Measurements from ENCODE around the gene TNFRSF14.
A peak's percentile ranks its signal among the peaks of the same experiment; 100 is the strongest.

TNFRSF14 gene

DNA sequence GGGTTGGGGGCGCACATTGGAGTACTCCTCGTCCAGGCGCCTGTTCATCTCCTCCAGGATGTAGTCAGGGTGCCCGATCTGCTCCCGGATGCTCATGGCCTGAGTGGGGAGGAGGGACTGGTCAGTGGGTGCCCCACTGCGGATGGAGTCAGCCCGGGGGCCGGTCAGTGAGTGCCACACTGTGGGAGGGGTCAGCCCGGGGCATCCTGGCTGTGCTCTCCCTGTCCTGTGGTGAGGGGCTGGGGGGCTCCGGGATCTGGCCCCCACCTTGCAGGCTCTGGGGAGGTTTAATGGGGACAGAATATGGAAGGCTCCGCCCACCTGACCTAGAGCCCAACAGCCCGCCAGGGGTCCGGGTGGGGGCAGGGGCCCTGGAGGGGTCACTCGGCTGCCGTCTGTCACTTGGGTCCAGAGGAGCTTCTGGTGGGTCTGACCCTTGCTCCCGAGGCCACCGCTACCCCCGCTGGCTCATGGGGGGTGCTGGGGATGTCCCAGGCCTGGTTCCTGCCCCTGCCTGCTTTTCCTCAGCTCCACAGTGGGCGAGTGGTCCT lies 39.2 kb downstream of the TNFRSF14 start:
- intact Hi-C loops (cut with DNase I): no loop called here
- peak in 3 of 10 donors; percentile 58 to 77 (median 66) for DNase-seq

DNA sequence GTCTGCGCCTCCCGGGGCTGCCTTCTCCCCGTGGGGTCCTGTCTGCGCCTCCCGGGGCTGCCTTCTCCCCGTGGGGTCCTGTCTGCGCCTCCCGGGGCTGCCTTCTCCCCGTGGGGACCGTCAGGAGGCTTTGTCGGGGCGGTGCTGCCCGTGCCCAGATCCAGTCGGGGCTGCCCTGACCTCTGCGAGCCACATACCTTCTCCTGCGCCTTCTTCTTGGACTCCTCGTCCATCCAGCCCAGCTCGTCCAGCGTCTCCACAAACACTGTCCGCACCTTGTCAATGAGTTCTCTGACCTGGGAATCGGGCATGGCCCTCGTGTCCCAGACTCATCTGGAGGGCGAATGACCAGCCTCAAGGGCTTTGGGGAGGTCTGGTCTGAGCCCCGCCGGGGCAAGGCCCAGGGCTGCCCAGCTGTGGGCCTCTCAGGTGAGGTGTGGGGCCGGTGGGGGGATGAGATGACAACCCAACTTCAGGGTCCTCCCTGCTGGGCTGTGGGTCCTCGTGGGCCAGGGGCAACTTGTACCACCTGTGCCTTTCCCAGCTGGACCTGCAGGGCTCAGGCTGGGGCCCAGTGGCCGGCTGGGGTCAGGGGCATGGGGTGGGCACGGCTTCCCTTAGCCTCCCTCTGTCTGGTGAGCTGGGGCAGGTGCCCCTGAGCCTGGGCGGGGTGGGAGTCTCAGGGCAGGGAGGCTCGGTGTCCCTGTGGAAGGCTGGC lies 39.8 kb downstream of the TNFRSF14 start:
- intact Hi-C loops (cut with DNase I): no loop called here
- peak in 2 of 10 donors; percentile 69 to 75 for DNase-seq

DNA sequence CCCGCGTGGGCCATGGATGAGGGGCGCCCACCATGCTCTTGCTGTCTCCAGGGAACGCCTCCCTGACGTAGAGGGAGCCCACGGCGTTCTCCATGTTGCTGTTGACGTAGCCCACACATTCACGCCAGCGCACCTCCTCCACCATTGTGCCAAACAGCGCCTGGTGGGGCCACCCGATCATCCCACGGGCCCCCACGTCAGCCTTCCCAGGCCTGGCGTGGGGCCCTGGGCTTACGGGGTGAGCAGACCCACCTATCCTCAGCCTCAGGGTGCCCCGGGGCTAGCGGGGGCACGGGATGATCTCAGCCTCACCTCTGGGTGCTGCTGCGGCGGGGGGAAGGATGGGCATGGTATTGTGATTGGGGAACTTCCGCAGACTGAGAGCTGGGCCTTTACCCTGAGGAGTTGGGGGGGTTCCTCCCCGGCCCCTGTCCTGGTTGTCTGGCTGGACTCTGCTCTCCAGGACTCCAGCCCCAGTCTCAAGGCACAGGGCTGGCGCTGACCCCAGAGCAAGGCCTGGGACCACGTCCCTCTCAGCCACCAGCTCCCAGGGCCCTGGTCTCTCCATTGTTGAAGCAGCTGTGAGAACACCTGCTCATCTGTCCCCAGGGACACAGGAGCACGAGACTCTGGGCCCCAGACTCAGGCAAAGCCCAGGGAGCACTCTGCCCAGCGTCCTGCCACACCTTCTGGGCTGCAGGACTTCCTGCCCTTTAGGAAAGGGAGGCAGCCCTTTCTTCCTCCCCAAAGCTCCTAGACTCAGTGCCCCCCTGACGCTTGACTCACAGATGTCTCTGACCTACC lies 40.6 kb downstream of the TNFRSF14 start:
- intact Hi-C loops (cut with DNase I): no loop called here
- peak in 2 of 10 donors; percentile 64 to 69 for DNase-seq

DNA sequence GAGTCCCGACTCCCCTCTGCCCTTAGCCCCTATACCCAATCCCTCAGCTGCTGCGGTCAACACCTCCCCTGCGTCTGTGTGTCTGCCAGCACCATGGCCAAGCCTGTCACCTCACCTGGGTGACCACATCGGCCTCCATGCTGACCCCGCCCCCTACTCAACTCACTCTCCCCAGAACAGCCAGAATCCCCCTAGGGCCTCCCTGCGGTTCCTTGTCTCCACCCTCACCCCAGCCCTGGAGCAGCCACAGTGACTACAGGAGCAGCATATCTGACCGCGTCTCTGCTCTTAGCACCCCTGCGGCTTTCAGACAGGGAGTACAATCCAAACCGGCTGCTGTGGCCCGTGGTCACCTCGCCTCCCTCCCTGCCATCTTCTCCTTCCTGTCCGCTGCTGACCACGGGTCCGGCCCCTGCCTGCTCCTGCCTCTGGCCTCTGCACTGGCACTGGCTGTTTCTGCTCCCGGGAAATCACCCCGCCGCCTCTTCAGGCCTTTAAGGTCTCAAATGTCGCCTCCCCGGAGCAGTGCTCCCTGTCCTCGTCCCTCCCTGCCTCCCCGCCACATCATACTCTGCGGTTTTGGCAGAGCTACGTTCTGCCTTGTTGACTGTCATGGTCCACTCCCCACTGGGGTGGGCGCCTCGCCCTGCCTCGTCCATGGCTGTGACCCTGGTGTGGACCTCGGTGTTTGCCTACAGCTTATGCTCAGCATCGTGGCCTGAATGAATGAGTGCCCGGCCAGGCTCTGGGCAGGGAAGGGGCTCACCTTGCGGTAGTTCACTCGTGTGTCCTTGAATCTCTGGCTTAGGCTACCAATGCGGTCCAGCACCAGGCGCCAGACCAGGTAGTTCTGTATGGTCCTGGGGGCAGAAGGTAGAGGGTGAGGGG lies 41.5 kb downstream of the TNFRSF14 start:
- peak in 3 of 10 donors; percentile 60 to 66 (median 61) for DNase-seq
- intact Hi-C loops (cut with DNase I): no loop called here

DNA sequence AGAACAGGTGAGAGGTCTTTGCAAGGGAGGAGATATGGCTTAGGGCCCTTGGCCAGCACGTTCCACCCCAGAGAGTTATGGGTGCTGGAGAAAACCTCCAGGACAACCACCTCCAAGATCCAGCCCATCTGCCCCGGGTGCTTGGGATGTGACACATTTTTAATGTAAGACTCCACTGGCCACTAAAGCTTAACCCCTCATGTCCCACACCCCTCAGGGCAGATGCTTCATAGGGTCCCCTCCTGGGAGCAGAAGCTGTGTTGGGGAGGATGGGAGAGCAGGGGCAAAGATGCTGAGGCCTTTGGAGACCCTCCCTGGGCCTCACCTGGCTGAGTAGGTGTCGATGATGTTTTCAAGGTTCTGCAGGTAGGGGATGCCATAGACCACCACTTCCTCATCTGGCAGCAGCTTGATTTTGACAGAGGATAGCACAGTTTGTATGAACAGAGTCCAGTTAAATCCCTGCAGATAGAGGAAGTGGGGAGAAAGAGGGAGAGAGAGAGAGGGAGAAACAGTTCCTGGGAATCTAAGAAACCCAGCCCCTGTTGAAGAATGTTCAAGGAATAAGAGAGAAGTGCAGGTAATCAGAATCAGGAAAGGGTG lies 42.3 kb downstream of the TNFRSF14 start:
- intact Hi-C loops (cut with DNase I): no loop called here
- peak in 2 of 10 donors; percentile 12 to 43 for DNase-seq

DNA sequence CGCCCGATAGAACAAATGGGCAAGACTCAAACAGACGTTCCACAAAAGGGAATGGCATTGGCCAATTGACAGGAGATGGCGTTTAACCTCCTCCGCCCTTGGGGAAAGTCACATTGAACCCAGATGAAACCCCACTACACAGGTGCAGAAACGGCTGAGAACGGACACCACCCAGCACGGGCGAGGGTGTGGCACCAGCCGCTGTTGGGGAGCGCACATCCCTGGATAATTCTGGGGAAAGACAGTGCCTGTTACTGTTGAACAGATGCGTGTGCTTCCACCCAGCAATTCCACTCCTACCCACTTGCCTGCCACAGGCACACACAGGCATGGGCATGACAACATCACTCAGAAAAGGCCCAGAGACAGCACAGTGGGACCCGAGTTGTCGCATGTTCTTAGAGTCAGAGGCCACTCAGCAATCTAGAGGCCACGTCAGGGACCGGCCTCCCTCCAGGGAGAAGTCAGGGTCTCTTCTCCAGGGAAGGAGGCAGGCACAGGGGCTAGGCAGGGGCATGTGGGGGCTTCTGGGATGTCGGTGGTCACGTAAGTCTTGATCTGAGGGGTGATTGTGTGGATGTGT lies 45.6 kb downstream of the TNFRSF14 start:
- intact Hi-C loops (cut with DNase I): no loop called here

DNA sequence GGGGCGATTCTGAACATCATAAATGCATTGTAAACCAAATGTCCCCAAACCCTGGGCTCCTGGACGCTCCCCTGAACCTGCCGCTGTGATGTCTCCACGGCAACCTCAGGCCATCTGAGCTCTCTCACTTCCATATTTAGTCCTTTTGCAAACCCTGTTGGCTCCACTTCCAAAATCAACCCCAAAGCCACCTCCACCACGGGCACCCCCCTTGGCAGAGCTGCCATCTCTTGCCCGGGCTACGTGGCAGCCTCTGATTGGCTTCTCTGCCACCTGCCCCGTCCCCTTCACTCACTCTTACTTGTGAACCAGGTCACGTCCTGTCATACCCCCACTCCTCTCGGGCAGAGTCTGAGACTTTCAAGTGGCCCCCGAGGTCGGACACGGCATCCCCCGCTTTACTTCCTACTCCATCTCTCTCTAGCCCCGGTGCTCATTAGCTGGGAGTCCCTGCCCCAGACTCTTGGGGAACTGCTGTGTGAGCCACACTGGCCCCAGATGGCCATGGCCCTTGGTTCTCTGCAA lies 46.2 kb downstream of the TNFRSF14 start:
- peak in 2 of 10 donors; percentile 39 to 44 for DNase-seq
- intact Hi-C loops (cut with DNase I): no loop called here

More for the DNA sequence above, 45.6 kb downstream of the TNFRSF14 start:
- DNase-seq: peak in 2 of 10 donors; percentile 35 to 54

DNA sequence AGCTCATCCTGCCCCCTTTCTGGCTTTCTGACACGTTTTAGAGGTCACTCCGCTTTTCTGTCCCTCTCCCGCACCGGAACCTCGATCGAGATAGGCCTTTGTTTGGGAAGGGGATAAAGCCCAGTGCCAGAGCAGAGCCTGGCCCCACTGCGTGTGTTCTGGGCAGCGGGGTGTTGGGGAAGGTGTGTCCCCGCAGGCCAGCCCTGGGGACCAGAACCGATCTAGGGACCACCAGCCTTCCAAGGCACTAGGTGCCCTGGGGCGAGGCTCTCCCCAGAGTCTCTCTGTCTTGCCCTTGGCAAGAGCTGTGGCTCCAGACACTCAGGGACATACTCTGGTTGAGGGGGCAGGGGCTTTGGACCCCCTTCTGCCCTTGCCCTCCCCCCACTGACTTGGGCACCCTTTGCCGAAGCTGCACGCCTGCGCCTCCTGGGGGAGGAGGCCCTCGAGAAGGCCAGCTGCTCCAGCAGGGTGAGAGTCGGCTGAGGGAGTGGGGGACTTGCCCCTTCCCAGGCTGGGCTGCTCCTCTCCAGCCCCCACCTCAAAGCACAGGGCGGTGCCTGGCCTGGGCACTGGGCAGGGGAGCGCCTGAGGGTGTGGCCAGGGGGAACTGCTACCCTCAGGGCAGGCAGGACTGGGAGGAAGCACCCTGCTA lies 46.8 kb downstream of the TNFRSF14 start:
- DNase-seq: peak in 3 of 10 donors; percentile 49 to 68 (median 53)
- intact Hi-C loops (cut with DNase I): no loop called here

DNA sequence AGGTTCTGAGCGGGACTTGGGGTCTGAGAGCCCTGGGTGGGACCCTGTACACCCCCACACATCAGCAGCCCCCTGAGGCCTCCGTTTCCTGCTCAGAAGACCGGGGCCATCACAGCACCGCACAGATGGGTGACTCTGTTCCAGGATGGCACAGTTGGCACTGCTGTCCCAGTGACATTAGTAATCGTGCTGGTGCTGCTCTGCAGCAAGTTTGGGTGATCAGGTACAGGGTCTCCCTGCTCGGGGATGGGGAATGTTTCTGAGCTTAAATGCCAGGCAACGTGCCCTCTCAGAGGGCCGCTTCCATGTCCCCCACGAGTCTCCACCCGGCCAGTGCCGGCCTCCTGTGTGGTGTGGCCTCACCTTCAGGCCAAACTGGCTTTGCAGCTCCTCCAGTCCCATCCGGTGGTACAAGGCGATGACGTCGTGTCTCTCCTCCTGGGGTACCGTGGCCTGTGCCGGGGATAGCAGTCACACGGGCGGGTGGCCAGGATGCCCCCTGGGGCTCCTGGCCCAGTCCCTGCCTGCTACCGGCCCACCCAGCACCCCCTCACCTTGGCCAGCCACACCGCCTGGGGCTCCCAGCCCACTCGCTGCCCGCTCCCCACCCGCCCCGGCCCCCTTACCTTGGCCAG lies 47.5 kb downstream of the TNFRSF14 start:
- DNase-seq: peak in 4 of 10 donors; percentile 23 to 73 (median 52)
- intact Hi-C loops (cut with DNase I): no loop called here

DNA sequence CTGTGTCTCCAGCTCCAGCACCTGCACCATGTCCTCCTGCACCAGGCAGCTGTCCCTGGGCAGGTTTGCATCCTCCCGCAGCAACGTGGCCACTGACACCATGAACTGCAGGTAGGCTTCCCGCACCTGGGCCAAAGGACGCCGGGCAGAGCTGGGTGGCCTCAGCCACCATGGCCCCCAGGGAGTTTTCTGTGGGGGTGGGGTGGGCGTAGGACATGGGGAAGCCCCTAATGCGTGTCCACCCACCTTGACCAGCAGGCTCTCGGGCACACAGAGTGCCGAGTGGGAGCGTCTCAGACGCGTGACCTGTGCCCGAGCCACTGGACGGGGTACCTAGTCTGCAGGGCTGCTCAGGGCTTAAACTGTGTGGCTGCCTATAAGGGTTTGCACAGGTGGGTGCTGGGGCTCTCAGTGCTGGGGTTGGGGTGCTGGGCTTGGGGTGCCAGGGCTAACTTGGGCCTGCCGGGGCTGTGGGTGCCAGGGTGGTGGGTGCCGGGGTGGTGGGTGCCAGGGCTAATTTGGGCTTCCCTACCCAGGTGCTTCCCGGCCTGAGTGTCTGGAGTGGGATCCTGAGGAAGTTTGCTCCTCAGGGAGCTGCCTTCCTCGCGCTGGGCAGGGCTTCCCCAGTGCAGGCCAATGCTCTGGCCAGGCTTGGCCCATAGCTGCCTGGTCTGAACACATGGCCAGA lies 48.1 kb downstream of the TNFRSF14 start:
- peak in 3 of 10 donors; percentile 45 to 74 (median 68) for DNase-seq
- intact Hi-C loops (cut with DNase I): no loop called here

DNA sequence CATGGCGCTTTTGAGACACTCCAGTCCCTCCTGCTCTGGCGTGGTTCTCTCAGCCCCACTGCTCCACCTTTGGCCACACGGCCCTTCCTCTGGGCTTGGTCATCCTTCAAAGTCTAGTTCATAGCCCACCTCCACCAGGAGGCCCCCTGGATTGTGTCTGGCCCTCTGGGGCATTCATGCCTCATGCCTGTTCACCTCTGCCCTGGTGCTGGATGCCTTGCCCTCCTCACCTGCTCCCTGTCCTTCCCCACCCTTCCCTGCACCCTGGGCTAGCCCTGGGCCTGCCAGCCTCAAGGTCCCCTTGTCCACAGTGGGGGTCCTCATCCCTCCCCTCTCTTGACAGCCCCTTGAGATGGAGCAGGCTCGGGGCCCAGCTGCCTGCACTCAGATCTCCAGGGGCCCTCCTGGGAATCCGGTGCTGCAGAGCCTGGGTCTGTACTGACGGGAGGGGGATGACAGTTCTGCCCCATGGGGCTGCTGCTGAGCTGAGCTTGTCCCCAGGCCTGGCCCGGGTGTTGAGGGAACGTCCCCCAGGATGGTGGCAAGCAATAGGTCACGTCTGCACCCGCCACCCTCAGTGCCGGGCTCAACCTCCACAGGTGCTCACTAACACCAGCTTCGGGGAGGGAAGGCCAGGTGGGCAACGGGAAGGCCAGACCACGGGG lies 48.8 kb downstream of the TNFRSF14 start:
- intact Hi-C loops (cut with DNase I): no loop called here

DNA sequence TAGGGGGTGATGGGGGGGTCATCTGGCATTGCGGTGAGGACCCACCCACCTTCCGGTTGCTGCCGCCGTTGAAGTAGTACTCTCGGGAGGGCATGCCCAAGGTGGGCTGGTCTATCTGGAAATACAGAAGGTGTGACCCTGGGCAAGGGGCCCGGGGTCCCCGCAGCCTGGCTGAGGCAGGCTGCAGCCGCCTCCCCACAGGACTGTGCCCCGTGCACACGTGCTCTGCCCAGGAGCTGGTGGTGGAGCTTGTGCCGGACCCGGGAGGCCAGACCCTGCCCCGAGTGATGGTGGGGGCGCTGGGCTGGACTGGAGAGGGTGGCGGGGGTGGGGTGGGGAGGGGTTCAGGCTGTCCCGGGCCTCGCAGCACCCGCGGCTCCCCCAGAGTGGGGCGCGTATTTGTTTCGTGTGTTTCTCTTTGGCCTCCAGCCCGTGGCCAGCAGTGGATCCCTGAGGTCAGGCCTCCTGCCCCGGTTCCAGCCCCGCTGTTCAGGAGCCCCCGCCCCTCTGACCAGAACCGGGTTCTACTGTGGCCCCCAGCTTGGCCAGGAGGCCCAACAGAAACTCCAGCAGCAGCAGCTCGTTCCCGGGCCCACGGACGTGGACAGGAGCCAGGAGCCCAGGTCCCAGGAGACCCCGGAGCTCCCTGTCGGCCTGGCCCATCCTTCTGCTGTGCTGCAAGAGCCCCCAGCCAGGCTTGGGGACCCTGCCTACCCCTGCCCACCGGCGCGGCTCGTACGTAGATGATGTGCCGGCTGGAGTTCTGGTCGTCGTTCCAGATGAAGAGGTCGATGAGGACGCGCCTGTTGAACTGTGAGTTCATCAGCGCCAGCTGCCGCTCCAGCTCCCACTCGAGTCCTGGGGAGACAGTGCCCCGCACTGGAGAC lies 49.6 kb downstream of the TNFRSF14 start:
- peak in 3 of 10 donors; percentile 50 to 83 (median 83) for DNase-seq
- intact Hi-C loops (cut with DNase I): no loop called here

More for the DNA sequence above, 48.8 kb downstream of the TNFRSF14 start:
- DNase-seq: peak in 2 of 10 donors; percentile 49 to 69

DNA sequence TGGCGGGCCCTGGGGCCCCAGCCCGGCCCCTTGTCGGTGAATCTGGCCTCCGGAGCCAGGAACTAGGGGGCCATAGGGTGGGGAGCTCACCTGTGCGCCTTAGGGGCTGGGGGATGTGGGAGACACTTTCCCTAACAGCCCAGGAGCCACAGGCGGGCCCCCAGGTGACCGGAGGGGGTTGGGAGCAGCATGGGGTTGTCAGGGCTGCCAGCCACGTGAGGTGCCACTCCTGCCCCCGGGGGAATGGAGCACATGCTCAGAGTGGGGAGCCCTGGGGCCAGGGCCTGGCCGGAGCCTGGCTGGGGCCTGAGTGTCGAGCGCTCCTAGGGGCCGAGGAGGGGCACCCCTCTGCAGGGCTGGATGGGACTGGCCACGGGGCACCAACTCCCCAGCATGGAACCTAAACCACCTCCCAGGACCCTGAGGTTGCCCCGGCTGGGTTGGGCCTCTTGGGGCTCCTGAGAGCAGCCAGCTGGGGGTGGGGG lies 50.3 kb downstream of the TNFRSF14 start:
- intact Hi-C loops (cut with DNase I): no loop called here
- DNase-seq: peak in 3 of 10 donors; percentile 11 to 51 (median 19)

DNA sequence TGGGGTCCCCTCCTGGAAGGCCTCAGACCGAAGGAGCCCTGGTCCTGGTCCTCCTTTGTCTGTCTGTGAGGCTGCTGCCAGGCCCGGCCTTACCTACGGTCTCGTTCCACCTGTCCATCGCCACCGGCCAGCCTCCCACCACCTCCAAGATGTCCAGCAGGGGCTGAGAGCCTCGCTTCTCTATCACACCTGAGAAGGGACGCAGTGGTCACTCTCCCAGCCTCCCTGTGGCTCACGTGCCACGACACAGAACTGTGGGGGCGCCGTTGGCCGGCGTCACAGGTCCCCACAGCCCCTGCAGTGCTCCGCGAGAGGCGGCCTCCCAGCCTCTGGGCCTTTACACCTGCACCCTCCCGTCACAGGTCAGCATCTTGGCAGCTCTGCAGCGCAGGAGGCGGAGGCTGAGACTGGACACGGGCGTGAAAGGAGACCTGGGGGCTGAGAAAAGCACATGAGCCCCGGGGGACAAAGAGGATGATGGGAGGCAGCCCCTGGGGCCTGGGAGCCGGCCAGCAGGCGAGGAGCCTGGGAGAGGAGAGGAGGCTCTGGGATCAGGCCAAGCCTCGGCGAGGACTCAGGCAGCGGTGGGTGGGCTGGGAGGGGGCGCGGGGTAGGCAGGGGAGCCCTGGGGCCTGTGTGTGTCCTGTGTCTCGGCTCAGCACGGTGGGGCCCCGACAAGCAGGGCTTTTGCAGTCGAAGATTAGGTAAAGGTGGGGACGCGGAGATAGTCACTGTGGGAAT lies 50.9 kb downstream of the TNFRSF14 start:
- intact Hi-C loops (cut with DNase I): no loop called here
- peak in 6 of 10 donors; percentile 4 to 83 (median 38) for DNase-seq

DNA sequence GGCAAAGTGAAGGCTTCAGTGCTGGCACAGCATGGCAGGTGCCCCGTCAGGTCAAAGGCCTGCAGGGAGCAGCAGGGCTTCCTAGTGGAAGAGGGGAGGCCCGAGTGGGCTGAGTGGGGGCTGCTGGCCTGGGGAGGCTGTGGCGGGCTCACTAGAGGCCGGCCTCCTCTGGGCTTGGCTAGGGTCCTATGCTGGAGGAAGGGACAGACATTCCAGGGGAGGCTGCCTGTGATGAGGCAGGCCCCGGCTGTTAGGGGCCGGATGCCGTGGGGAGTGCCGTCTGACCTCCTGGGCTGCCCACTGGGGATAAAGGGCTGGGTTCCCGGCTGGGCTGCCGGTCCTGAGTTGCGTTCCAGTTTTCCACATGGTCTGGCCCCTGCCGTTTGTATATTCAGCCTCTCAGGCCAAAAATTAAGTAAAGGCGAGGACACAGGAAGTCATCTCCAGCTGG lies 51.5 kb downstream of the TNFRSF14 start:
- DNase-seq: peak in 5 of 10 donors; percentile 5 to 72 (median 59)
- intact Hi-C loops (cut with DNase I): no loop called here

All from posterior cingulate gyrus (tissue), 11 donors.